Islet of Langerhans (tissue), 1 donor: ENCODE data around the gene LTBP4.
"Not testable (repeated sequence)": the region's sequence is repeated elsewhere in the genome, so short reads cannot be mapped to it uniquely, and the experiment has no call there.

Experiments used
- FAIRE-seq: peaks from one replicate; lab custom pipeline; 2011; peaks lifted over from hg19 to GRCh38; lab: Jason Lieb, UNC

The LTBP4 gene

GRCh38 chr19:40575326-40575725, 25.8 kb upstream of the LTBP4 start:
- FAIRE-seq: no peak

GRCh38 chr19:40576151-40576584, 25.0 kb upstream of the LTBP4 start:
- no peak for FAIRE-seq

- no peak for FAIRE-seq
Observed at GRCh38 chr19:40576585-40577451, 24.4 kb upstream of the LTBP4 start, which contains the start of gene SHKBP1. SHKBP1 (plus strand) TSS chr19:40576873; CDS start chr19:40576900, 27 bp downstream.

GRCh38 chr19:40578442-40578908, 22.7 kb upstream of the LTBP4 start:
- no peak for FAIRE-seq

- FAIRE-seq: no peak
Observed at GRCh38 chr19:40580619-40581018, 20.6 kb upstream of the LTBP4 start.

- no peak for FAIRE-seq
Observed at GRCh38 chr19:40581531-40581930, 19.6 kb upstream of the LTBP4 start.

- FAIRE-seq: no peak
Observed at GRCh38 chr19:40582467-40582866, 18.7 kb upstream of the LTBP4 start.

- no peak for FAIRE-seq
Observed at GRCh38 chr19:40583283-40583682, 17.9 kb upstream of the LTBP4 start.

GRCh38 chr19:40584007-40584406, 17.2 kb upstream of the LTBP4 start:
- no peak for FAIRE-seq

GRCh38 chr19:40585241-40585981, 15.8 kb upstream of the LTBP4 start:
- FAIRE-seq: no peak

GRCh38 chr19:40585982-40586422, 15.2 kb upstream of the LTBP4 start:
- no peak for FAIRE-seq

- no peak for FAIRE-seq
Observed at GRCh38 chr19:40586611-40587010, 14.6 kb upstream of the LTBP4 start.

GRCh38 chr19:40588110-40588854, 12.9 kb upstream of the LTBP4 start:
- no peak for FAIRE-seq

- no peak for FAIRE-seq
Observed at GRCh38 chr19:40588926-40589569, 12.1 kb upstream of the LTBP4 start.

- FAIRE-seq: no peak
Observed at GRCh38 chr19:40589591-40590429, 11.4 kb upstream of the LTBP4 start.

- FAIRE-seq: no peak
Observed at GRCh38 chr19:40590464-40591265, 10.5 kb upstream of the LTBP4 start.

- not testable (repeated sequence) for FAIRE-seq
Observed at GRCh38 chr19:40591724-40592123, 9.4 kb upstream of the LTBP4 start.

GRCh38 chr19:40592170-40592569, 9.0 kb upstream of the LTBP4 start:
- no peak for FAIRE-seq

GRCh38 chr19:40594255-40594654, 6.9 kb upstream of the LTBP4 start:
- FAIRE-seq: no peak

GRCh38 chr19:40594657-40595091, 6.5 kb upstream of the LTBP4 start:
- FAIRE-seq: no peak
